ENCODE results near the gene SLC12A9. TPM values are rescaled to one million over a fixed set of nuclear protein-coding genes. Genes with fewer than 3 reads are reported as not detected.

SLC12A9 gene
- total RNA-seq, 1 donor from 2014 or later: 30.2 TPM

Other genes starting within 250 kb of the SLC12A9 start
- gene MOSPD3, start 240.2 kb upstream of the SLC12A9 start, total RNA-seq: 21.2 and 28.9 TPM in 2 replicates
- gene TFR2, start 211.2 kb upstream of the SLC12A9 start, total RNA-seq: 0.29 TPM in 1 of 2 replicates, not detected in the other
- not detected in 2 replicates for gene ACTL6B, start 196.3 kb upstream of the SLC12A9 start, total RNA-seq
- gene GNB2, start 179.0 kb upstream of the SLC12A9 start, total RNA-seq: 315 and 318 TPM in 2 replicates
- 14.4 and 25.7 TPM in 2 replicates for gene GIGYF1, start 158.5 kb upstream of the SLC12A9 start, total RNA-seq
- gene POP7, start 146.6 kb upstream of the SLC12A9 start, total RNA-seq: 27.8 and 37.2 TPM in 2 replicates
- gene EPO, start 132.2 kb upstream of the SLC12A9 start, total RNA-seq: not detected in 2 replicates
- not detected in 2 replicates for gene ZAN, start 119.1 kb upstream of the SLC12A9 start, total RNA-seq
- gene EPHB4, start 25.2 kb upstream of the SLC12A9 start, total RNA-seq: 157 and 191 TPM in 2 replicates
- gene TRIP6, start 14.7 kb downstream of the SLC12A9 start, total RNA-seq: 73.7 and 99.9 TPM in 2 replicates
- gene SRRT, start 22.4 kb downstream of the SLC12A9 start, total RNA-seq: 71.4 and 79.4 TPM in 2 replicates
- 0.34 and 1.6 TPM in 2 replicates for gene UFSP1, start 37.0 kb downstream of the SLC12A9 start, total RNA-seq
- 0.97 and 2.0 TPM in 2 replicates for gene ACHE, start 43.2 kb downstream of the SLC12A9 start, total RNA-seq
- gene MUC3A, start 96.8 kb downstream of the SLC12A9 start, total RNA-seq: not detected in 2 replicates
- not detected in 2 replicates for gene MUC12, start 116.9 kb downstream of the SLC12A9 start, total RNA-seq
- gene MUC17, start 167.4 kb downstream of the SLC12A9 start, total RNA-seq: not detected in 2 replicates
- gene TRIM56, start 232.8 kb downstream of the SLC12A9 start, total RNA-seq: 13.0 and 23.5 TPM in 2 replicates

All from glomerular endothelial cell (primary cell).